ENCODE results near the gene PGAP6.

DNA sequence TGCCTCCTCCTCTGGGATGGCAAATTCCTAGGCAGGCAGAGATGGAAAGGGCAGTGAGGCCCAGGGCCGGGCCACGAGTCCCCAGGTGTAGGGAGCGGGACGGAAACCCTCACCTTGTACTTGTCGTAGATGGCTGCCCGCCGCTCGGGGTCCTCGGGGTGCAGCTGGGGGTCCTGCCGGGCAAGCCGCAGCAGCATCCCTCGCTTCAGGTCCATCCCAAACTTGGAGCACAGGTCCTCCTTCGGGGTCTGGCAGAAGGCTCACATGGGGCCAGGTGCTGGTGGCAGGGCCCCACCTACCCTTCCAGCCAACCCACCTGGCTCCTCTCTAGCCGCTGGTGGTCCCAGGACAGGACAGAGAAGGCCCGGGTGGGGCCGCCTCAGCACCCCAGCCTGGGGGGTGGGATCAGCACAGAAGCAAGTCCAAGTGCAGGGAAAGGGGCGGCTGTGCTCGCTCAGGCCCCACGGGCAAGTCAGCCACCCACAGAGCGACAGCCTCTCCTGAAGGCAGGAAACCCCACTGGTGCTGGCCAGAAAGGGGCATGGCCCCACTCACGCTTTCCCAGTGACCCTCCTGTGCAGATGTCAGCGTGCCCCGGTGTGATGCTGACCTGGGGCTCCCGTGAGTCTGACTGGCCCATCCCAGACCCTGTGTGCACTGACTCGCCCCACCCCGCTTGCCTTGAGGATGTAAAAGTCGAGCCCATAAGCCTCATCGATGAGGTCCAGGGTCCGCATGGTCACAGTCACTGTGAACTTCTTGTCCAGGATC, 13.2 kb downstream of the PGAP6 start:
- TF ChIP-seq CTCF (IDR thresholded peaks at IDR 0.05) (no peak), POLR2AphosphoS5 (IDR thresholded peaks at IDR 0.05; ENCODE audit: low read depth, low read length) (no peak), SIN3A (IDR thresholded peaks at IDR 0.05; ENCODE audit: borderline replicate concordance, insufficient read depth, low read depth, low read length) (no peak), TCF7L2 (IDR thresholded peaks at IDR 0.05; ENCODE audit: low read depth, low read length) (no peak)
- TF ChIP-seq, protein P1, sequence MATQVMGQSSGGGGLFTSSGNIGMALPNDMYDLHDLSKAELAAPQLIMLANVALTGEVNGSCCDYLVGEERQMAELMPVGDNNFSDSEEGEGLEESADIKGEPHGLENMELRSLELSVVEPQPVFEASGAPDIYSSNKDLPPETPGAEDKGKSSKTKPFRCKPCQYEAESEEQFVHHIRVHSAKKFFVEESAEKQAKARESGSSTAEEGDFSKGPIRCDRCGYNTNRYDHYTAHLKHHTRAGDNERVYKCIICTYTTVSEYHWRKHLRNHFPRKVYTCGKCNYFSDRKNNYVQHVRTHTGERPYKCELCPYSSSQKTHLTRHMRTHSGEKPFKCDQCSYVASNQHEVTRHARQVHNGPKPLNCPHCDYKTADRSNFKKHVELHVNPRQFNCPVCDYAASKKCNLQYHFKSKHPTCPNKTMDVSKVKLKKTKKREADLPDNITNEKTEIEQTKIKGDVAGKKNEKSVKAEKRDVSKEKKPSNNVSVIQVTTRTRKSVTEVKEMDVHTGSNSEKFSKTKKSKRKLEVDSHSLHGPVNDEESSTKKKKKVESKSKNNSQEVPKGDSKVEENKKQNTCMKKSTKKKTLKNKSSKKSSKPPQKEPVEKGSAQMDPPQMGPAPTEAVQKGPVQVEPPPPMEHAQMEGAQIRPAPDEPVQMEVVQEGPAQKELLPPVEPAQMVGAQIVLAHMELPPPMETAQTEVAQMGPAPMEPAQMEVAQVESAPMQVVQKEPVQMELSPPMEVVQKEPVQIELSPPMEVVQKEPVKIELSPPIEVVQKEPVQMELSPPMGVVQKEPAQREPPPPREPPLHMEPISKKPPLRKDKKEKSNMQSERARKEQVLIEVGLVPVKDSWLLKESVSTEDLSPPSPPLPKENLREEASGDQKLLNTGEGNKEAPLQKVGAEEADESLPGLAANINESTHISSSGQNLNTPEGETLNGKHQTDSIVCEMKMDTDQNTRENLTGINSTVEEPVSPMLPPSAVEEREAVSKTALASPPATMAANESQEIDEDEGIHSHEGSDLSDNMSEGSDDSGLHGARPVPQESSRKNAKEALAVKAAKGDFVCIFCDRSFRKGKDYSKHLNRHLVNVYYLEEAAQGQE (IDR thresholded peaks at IDR 0.05; ENCODE audit: insufficient read depth in 1 of 2, low read depth in 2 of 2, low read length in 1 of 2), result no peak
